NCI-H2081 (cell line): Measurements from ENCODE around the gene LGALS14.
"Not testable (repeated sequence)": the region's sequence is repeated elsewhere in the genome, so short reads cannot be mapped to it uniquely, and the experiment has no call there.

ENCODE experiments used
- DNase-seq, 2 experiments: peaks; one replicate each; lab custom pipeline; 2025; lab: John Stamatoyannopoulos, UW

Gene LGALS14

DNA sequence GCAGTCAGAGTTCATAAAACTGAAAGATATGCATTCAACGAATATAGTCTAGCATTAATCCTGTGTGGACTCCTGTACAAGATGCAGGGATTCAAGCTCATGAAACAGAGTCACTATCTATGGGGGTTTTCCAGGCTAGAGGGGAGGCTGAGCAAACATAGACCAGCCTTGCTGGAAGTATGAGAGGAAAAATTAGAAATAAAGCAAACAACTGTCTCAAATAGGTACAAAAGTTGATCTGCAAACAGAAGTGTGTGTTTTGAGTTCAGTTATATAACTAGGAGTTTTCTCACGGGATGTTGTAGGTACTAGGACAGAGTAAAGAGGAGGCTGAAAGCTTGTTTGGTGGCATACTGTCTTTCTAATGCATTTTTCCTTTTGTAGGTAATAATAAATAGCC lies 8.5 kb upstream of the LGALS14 start:
- no peak for DNase-seq

DNA sequence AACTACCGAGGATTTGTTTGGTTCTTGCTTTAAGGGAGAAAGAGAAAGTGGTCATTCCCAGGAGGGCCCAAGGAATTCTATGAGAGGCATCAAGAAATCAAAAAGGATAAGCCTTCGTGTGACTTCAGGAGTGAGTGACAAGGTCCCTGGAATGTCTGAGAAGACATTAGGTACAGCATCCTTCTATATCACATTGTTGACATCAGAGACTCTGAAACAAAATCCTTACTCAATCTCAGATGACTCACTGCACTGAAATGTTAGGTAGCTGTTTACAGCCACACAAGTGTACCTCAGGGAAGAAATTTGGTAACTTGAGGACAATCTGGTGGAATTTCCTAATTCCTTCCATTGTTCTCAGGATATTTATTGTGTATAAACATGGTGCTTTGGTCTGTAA lies 7.9 kb upstream of the LGALS14 start:
- no peak for DNase-seq

DNA sequence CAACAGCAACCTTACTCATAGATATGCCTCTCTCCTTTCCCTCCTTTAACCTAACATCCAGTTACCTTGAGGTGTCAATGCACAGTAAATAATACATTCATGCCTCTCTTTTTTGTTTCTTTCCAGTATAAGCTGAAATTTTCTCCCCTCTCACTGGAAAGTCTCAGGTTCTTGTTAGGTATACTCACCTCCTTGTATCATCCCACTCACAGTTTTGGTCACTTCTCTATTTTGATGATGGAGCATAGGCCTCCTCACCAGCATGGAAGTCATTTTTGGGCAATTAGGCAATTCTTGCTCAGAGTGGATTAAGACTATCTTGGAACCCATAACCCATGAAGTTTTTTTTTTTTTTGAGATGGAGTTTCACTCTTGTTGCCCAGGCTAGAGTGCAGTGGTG lies 5.7 kb upstream of the LGALS14 start:
- no peak for DNase-seq

DNA sequence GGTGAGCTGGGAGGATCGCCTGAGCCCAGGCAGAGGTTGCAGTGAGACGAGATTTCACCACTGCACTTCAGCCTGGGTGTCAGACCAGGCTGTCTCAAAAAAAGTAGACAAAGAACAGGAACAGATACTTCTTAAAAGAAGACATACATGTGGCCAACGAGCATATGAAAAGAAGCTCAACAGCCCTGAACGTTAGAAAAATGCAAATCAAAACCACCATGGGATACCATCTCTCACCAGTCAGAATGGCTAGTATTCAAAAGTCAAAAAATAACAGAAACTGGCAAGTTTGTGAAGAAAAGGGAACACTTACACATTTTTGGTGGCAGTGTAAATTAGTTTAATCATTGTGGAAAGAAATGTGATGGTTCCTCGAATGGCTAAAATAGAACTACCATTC lies 3.0 kb upstream of the LGALS14 start:
- no peak for DNase-seq

DNA sequence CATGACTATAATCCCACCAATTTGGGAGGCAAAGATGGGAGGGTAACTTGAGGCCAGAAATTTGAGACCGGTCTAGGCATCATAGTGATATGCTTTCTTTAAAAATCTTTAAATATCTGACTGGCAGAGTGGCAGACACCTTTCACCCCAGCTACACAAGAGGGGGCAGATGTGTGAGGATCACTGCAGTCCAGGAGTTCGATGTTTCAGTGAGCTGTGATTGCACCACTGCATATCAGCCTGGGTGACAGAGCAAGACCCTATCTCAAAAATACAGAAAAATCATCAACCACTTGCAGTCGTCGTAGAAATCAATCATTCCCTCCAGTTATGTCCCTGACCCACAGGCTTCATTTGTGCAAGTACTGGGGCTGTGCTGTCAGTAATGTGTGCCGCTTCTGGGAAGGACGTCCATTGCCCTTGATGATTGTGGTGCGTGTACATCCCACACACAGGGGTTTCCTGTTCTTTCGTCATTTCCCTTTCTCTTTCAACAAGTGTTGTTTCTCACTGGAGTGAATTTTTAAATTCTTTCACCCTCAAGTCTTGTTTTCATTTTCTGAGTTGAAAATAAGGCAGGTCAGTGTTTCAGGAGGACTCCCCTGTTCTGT lies 1.4 kb downstream of the LGALS14 start:
- DNase-seq: no peak

DNA sequence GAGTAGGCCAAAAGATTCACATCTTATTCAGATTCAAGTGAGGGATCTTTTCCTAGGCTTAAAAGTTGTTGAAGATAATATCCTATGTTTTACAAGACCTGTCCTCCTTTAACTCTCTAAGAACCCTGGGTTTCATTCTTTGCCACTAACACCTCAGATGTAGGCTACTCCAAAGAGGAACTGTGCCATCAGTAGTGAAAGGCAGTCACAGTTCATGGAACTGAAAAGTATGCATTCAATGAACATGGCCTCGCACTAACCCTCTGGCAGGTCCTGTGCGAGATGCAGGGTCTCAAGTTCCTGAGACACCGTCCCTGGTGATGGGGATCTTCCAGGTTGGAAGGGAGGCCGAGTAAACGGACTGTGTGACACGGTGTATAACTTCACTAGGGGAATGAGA lies 4.3 kb downstream of the LGALS14 start:
- no peak for DNase-seq

DNA sequence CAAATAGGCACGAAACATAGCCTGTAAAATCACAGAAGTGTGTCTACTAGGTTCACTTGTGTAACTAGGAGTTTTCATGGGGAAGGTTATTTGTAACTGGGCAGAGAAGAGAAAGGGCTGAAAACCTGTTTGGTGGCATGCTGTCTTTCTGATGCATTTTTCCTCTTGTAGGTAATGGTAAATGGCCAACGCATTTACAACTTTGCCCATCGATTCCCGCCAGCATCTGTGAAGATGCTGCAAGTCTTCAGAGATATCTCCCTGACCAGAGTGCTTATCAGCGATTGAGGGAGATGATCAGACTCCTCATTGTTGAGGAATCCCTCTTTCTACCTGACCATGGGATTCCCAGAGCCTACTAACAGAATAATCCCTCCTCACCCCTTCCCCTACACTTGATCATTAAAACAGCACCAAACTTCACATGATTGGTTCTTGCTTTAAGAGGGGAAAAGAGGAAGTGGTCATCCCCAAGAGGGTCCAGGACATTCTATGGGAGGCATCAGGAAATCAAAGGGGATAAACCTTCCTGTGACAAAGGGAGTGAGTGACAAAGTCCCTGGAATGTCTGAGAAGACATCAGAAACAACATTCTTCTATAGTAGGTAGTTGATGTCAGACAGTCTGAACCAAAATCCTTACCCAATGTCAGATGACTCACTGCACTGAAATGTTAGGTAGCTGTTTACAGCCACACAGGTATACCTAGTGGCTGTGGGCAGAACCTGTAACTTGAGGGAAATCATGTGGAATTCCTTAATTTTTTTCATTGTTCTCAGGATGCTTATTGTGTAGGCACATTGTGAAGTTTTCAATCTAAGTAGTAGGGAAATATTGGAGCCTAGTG lies 5.0 kb downstream of the LGALS14 start:
- no peak for DNase-seq

DNA sequence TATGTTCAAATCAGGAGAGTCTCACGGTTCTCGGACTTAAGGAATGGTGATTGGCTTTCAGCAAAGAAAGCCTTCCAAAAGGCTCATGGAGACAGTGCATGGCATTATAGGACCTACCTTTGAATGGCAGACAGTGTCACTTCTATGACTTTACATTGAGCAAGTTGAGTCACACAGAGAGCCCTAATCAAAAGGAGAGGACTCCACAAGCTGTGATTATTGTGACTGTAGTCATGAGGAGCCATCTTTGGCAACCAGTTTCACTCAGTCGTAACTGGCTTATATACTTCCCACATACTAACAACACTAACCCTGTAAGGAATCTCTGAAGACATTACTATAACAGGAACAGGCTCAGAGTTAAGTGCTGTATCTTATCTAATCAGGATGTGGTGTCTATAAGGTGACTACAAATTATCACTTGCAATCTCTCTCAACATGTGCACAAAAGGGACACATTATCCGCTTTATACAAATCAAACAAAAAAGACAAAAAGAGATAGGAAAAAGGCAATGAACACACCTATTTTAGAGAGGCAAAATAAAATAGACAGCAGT lies 6.1 kb downstream of the LGALS14 start:
- no peak for DNase-seq

DNA sequence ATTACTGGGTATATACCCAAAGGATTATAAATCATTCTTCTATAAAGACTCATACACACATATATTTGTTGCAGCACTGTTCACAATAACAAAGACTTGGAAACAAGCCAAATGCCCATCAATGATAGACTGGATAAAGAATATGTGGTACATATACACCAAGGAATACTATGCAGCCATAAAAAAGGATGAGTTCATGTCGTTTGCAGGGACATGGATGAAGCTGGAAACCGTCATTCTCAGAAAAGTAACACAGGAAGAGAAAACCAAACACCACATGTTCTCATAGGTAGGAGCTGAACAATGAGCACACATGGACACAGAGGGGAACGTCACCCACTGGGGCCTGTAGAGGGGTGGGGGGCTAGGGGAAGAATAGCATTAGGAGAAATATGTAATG lies 15.9 kb downstream of the LGALS14 start:
- not testable (repeated sequence) for DNase-seq

DNA sequence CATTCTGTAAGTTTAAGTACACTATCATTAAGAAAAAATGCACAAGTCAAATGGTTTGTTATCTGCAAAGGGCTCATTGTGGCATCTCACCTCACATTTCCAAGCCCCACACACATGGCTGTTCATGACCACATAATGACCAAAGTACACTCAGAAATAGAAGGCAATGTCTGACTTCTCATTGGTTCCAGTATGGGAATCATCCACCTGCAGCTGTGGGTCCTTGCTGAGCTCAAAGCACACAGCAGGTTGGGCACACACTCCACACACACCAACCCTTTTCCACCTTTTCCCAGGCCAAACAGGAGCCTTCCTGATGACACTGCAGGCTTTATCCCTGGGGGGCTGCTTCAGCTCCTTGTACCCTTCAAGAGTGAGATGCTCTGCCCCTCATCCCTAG lies 21.7 kb downstream of the LGALS14 start:
- no peak for DNase-seq

DNA sequence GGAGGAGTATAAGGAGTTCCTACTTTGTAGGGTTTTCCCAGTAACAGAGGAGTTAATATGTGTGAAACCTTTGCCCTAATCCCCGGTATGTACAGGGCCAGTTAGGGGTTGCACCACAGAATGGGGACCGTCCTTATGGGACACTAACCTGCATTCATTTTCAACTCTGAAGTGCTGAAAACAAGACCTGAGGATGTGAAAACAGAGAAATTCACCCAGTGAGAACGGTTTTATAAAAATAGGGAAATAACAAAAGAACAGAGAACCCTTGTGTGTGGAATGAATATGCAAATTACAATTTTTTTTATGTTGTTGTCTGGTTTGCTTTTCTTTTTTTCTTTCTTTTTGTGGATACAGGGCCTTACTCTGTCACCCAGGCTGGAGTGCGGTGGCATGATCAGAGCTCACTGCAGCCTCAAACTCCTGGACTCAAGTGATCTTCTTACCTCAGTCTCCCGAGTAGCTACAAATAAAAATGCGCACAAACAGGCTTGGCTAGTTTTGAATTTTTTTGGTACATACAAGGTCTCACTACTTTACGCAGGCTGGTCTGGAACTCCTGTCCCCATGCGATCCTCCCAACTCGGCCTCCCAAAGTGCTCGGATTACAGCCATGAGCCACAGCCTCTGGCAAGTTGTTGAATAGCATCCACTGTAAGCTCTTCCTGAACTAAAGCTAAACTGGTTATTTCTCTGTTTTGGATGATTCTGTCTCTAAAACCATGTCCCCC lies 23.0 kb downstream of the LGALS14 start:
- no peak for DNase-seq

DNA sequence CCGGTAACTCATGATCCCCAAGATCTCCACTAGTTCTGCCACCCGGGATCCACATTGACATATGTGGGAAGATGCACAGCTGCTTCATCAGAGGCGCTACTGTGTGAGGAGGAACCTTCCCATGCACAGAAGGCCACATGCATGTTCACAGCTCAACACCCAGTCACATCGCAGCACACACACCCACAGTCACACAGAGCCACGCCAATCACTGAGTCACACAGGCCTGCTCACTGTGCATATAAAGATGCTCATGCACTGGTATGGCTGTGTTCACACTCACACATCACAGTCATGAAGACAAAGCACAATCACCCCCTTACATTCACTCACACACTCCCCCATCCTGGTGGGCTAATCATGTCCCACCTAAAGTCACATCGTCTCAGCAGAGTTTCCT lies 23.8 kb downstream of the LGALS14 start:
- no peak for DNase-seq

DNA sequence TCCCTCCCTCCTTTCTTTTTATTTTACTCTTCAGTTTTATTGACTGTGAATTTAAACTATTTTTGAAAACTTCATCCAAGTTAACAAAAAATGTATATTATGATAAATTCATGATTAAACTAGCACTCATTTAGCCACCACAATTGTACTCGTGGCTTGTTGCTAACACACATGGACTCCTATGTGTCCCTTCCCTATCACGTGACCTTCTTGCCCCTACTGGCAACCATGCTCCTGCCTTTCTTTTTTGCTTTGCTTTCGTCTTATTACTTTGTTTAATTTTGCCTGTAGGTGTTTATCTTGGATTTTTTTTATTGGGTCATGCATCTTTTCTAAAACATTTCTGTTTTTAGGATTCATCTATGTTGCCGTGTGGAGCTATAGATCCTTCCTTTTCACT lies 25.3 kb downstream of the LGALS14 start:
- no peak for DNase-seq

DNA sequence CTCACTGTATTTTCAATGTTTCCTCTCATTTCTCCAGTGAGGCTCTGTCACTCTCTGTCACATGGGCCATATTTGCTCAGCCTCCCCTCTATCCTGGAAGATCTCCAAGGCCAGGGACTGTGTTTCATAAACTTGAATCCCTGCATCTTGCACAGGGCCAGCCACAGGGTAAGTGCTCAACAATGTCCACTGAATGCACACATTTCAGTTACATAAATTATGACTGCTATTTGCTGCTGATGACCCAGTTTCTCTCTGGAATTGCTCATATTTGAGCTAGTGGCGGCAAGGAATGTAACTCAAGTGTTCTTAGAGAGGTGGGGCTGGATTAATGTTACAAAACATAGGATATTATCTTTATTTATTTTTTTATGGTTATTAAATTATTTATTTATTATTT lies 27.4 kb downstream of the LGALS14 start:
- DNase-seq: no peak

DNA sequence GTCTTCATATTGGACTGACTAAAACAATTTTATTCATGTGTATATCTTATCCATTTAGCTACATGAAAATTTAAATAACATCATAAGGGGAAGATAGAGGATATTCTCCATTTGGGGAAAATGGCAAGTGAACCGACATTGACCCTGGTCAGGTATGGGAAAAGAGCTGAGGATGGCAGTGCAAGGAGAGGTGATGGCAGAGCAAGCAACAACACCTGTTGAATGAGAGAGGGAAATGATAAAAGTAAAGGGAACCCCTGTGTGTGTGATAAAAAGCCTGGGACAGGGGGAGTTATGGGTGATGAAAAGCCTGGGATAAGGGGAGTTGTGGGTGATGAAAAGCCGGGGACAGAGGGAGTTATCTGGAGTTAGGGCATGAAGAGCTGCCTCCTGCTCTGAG lies 29.6 kb downstream of the LGALS14 start:
- DNase-seq: no peak

DNA sequence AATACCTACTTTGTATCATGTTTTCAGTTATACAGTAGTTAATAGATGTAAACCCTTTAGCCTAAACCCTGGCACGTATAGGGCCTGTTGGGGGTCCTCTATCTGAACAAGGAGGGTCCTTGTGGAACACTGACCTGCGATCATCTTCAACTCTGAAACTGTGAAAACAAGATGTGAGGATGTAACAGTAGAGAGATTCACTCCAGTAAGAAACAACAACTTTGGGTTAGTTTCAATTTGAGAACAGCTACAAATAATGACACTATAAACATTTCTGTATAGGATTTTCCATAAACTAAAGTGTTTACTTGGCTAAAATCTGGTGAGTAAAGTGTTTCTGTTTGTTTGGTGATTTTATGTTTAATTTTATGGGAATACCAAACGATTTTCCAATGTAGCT lies 31.4 kb downstream of the LGALS14 start:
- DNase-seq: no peak

DNA sequence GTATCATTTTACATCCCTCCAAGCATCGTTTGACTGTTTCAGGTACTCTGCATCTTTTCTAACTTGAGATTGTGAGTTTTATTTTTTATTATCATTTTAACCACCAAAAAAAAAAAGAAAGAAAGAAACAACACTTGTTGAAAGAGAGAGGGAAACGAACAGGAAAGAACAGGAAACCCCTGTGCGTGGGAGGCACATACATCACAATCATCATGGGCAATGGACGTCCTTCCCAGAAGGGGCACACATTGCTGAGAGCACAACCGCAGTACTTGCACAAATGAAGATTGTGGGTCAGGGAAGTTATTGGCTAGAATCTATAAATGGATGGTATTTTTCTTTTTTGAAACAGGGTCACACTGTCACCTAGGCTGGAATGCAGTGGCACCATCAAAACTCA lies 31.8 kb downstream of the LGALS14 start:
- DNase-seq: no peak

DNA sequence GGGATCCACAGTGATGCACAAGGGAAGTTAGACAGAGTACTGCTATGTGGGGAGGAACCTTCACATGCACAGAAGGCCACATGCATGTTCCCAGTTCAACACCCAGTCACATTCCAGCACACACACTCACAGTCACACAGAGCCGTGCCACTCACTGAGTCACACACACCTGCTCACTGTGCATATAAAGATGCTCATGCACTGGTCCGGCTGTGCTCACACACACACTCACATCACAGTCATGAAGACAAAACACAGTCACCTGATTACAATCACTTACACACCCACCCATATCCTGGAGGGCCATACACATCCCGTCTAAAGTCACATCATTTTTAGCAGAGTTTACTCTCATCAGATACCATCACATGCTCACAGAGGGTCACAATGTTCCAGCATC lies 33.1 kb downstream of the LGALS14 start:
- no peak for DNase-seq

DNA sequence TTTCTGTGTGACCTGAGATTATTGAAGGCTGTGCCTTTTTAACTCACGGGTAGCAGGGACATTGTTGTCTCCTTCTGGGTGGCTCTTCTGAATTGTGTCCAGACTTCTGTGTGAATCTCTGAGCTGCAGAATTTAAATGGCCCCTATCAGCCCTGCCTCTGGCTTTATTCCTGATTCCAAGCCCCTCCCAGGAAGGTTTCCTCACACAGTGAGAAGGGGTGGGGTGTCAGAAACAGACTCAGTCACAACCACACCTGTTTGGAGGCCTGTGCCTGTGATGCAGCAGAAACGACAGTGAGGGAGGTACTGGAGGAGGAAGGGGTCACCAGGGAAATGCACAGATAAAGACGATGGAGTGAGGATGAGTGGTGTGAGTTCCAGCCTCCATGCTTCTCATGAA lies 33.6 kb downstream of the LGALS14 start, which contains the start of gene CLC:
TSS of gene CLC (minus strand) at position 139 of the 400 bp plus-strand sequence. CDS start at position 62, 77 bp downstream.
- no peak for DNase-seq

DNA sequence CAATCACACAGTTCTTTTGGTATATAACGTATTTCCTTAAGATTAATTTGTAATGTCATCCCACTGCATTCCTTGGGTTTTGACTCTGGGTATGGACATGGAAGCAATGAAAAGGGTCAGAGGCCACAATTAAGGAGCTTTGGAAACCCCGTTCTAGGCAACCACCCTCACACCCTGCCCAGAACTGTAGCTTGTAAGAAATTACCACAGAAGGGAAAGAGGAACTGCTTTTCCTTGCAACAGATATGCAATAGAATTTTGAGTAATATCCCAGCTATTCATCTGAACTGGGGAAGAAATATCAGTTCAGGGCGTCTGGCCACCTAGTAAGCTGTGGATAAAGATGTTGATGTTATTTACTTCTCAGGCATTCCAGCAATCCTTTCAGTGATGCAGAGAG lies 34.5 kb downstream of the LGALS14 start:
- no peak for DNase-seq

DNA sequence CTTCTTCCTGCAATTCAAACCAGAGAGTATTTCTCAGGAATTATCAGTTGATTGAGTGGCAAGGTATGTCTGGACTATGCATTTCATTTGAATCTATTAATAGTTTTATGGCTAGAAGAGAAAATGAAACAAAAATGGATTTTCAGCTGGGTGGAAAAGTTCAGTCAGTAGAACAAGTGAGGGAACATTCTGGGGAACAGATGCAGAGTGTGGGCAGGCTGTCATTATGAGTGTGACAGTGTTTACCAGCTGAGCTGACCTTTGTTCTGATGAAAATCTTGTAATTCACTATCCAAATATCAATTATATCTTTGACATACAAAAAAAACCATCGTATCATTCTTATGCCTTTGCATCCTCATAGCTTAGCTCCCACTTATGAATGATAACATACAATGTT lies 36.1 kb downstream of the LGALS14 start:
- no peak for DNase-seq

DNA sequence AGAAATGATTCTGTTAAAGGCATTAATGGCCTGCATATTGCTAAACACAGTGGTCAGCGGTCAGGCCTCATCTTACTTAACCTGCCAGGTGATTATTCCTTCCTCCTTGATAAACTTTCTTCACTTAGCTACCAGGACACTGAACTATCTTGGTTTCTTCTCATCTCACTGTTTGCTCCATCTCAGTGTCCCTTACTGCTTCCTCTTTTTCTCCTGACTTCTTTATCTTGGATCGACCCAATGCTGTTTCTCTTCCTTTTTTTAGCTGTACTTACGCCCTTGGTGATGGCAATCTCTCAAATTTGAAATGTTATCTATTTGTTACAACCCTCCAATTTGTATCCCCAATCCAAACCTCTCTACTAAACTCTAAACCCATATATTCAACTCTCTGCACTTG lies 41.4 kb downstream of the LGALS14 start:
- no peak for DNase-seq
